ENCODE data around the gene ABCC11. TPM values are rescaled to one million over a fixed set of nuclear protein-coding genes. Genes with fewer than 3 reads are reported as not detected.

Gene ABCC11
- total RNA-seq, 1 donor, result 0.43 TPM

DNA sequence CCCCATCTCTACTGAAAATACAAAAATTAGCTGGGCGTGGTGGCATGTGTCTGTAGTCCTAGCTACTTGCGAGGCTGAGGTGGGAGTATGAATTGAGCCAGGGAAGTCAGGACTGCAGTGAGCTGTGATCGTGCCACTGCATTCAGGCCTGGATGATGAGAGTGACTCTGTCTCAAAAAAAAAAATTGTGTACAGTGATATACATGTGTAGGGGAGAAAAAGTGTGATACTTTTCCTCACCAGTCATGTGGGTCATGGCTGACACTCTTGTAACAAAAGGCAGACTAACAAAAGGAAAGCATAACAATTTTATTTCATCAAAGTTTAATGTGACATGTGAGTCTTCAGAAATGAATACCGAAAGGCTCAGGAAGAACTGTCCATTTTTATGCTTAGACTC, 89.5 kb downstream of the ABCC11 start:
- DNase-seq (ENCODE audit: low read depth), result no peak
- no peak overlapping the region for H3K4me3 ChIP-seq (ENCODE audit: low read depth, low read length)
- TF ChIP-seq, protein P1, sequence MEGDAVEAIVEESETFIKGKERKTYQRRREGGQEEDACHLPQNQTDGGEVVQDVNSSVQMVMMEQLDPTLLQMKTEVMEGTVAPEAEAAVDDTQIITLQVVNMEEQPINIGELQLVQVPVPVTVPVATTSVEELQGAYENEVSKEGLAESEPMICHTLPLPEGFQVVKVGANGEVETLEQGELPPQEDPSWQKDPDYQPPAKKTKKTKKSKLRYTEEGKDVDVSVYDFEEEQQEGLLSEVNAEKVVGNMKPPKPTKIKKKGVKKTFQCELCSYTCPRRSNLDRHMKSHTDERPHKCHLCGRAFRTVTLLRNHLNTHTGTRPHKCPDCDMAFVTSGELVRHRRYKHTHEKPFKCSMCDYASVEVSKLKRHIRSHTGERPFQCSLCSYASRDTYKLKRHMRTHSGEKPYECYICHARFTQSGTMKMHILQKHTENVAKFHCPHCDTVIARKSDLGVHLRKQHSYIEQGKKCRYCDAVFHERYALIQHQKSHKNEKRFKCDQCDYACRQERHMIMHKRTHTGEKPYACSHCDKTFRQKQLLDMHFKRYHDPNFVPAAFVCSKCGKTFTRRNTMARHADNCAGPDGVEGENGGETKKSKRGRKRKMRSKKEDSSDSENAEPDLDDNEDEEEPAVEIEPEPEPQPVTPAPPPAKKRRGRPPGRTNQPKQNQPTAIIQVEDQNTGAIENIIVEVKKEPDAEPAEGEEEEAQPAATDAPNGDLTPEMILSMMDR (IDR thresholded peaks at IDR 0.05; ENCODE audit: insufficient read depth, low read depth, low read length), result no peak

DNA sequence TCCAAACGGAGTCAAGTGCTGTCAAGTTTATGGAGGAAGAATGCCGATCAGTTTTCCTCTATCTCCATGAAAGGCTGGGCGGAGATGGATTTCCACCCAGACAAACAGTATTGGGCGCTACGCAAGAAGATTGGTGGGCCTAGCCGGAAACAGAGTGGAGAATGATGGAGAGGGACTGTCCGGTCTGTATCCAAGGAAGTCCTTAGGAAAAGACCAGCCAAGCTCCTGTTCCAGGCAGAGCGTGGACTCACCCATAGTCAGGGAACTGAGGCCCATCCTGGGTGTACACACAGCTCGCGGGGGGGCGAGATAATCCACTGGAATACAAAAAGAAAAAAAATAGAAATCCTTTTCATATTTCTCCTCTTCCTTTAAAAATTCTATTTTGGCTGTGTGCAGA, 90.0 kb downstream of the ABCC11 start:
- TF ChIP-seq, protein P1 (IDR thresholded peaks at IDR 0.05; ENCODE audit: insufficient read depth, low read depth, low read length), result no peak
- no peak overlapping the region for H3K4me3 ChIP-seq (ENCODE audit: low read depth, low read length)
- no peak for DNase-seq (ENCODE audit: low read depth)

DNA sequence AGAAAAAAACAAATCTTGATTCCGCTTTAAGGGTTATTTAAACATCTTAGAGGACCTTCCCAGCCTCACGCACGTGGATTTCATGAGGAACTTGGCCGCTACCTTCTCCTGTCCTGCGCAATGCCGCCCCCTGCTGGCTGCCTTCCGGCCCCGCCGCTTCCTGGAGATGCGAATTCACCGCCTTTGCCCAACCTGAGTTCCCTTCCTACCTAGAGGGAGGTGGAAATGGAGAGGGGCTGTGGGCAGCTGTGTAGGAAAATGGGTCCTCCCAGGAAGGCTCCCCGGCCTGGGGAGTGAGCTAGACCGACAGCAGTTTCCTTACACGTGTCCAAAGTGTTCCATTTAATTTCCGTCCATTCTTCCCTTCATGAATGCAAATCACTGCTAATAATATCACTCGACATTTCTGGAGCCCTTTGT, 90.5 kb downstream of the ABCC11 start:
- DNase-seq (ENCODE audit: low read depth), result peak; percentile 80
- TF ChIP-seq, protein P1 (IDR thresholded peaks at IDR 0.05; ENCODE audit: insufficient read depth, low read depth, low read length), result peak; percentile 80
- no peak overlapping the region for H3K4me3 ChIP-seq (ENCODE audit: low read depth, low read length)

GRCh38 chr16:48155926-48156789, 91.2 kb downstream of the ABCC11 start, which contains the start of gene ABCC12:
Gene ABCC12, minus strand, starts transcription at chr16:48155993. Its CDS starts 9,569 bp downstream, at chr16:48146424.
- DNase-seq (ENCODE audit: low read depth), result no peak
- TF ChIP-seq, protein P1 (IDR thresholded peaks at IDR 0.05; ENCODE audit: insufficient read depth, low read depth, low read length), result no peak
- H3K4me3 ChIP-seq (ENCODE audit: low read depth, low read length), result no peak within 1 kb of the TSS

DNA sequence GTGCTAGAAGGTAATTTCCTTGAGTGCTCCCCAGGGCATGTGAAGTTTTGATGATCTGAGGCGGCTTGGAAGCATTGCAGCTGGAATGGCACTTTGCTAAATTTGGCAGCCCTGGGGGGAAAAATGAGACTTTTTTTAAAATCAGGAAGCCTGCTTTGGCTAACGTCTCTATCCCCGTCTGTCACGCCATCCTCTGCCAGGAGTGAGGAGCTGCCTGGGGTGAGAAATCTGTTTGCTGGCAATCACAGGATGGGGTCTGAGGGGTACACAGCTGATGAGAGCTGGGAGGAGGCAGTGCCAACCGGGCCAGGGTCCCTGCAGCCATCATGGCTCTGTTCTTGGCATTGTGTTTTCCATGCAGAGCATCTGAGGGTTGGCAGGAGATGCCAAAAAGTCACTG, 93.6 kb downstream of the ABCC11 start:
- no peak for DNase-seq (ENCODE audit: low read depth)
- H3K4me3 ChIP-seq (ENCODE audit: low read depth, low read length), result no peak overlapping the region
- TF ChIP-seq, protein P1 (IDR thresholded peaks at IDR 0.05; ENCODE audit: insufficient read depth, low read depth, low read length), result no peak

DNA sequence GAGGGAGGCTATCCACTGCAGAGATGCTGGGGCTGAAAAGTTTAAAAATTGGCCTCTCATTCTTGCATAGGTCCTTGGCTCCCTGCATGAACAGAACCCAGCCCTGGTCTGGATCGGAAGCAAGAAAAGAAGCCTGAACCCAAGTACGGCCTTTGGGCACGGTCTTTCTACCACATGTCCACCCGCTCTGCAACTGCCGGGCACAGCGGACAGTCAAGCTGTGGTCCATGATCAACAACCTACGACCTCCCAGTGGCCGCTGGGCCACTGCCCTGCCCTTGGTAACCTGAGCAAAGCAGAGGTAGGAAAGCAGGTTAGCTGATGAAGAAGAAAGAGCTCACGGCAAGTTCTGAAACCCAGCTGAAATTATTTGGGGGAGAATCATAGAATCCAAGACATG, 95.1 kb downstream of the ABCC11 start:
- no peak for DNase-seq (ENCODE audit: low read depth)
- TF ChIP-seq, protein P1 (IDR thresholded peaks at IDR 0.05; ENCODE audit: insufficient read depth, low read depth, low read length), result no peak
- H3K4me3 ChIP-seq (ENCODE audit: low read depth, low read length), result no peak overlapping the region

Data from fibroblast of villous mesenchyme (primary cell).